Activated CD4-positive, alpha-beta T cell treated with anti-CD3 and anti-CD28 coated beads, Interleukin-2, amount 10 ng/mL, durations not matched to agents 7 days and 5 days (primary cell): Measurements from ENCODE around the gene WIPI1. TPM values are rescaled to one million over a fixed set of nuclear protein-coding genes. Genes with fewer than 3 reads are reported as not detected.
"Not testable (repeated sequence)": the region's sequence is repeated elsewhere in the genome, so short reads cannot be mapped to it uniquely, and the experiment has no call there.

Experiments used
- CTCF ChIA-PET: fragments of 350-600 bp; sonication (Branson Sonifier 250); formaldehyde crosslinking; loops from one replicate; lab custom pipeline; 2021; ENCODE audit warnings: antibody characterized with exemption; lab: Charles Lee
- POLR2A ChIA-PET: fragments of 350-600 bp; sonication (Branson Sonifier 250); formaldehyde crosslinking; loops from one replicate; lab custom pipeline; 2021; ENCODE audit warnings: antibody characterized with exemption; lab: Charles Lee
- DNase-seq: peaks from one replicate; pipeline ENCODE4 v3.0.0-alpha.2; 2020
- H3K27ac Mint-ChIP-seq: one replicate; pipeline ENCODE4 v1.8.0; 2021; ENCODE audit warnings: mild to moderate bottlenecking, moderate library complexity, mixed read lengths
- H3K27me3 Mint-ChIP-seq: one replicate; pipeline ENCODE4 v1.8.0; 2021; ENCODE audit warnings: mixed read lengths
- H3K36me3 Mint-ChIP-seq: one replicate; pipeline ENCODE4 v1.8.0; 2021; ENCODE audit warnings: low read depth, mixed read lengths
- H3K4me1 Mint-ChIP-seq: one replicate; pipeline ENCODE4 v1.8.0; 2021; ENCODE audit warnings: mixed read lengths
- H3K4me3 Mint-ChIP-seq: one replicate; pipeline ENCODE4 v1.8.0; 2021; ENCODE audit warnings: mild to moderate bottlenecking, moderate library complexity, mixed read lengths
- H3K9me3 Mint-ChIP-seq: one replicate; pipeline ENCODE4 v1.8.0; 2021; ENCODE audit warnings: mixed read lengths
- microRNA-seq: library from miRNA; unstranded; fragments of <30 nt; microRNA quantifications from one replicate; pipeline ENCODE4 v1.2.0, GENCODE V29; 2021; ENCODE audit warnings: borderline microRNAs expressed, borderline replicate concordance
- total RNA-seq, 2 experiments: library from RNA; stranded (reverse); gene quantifications; one replicate each; pipeline ENCODE4 v1.2.3, GENCODE V29; 2021

The WIPI1 gene
- total RNA-seq, 2 experiments from 2014 or later = 28.2 to 34.4 TPM

DNA sequence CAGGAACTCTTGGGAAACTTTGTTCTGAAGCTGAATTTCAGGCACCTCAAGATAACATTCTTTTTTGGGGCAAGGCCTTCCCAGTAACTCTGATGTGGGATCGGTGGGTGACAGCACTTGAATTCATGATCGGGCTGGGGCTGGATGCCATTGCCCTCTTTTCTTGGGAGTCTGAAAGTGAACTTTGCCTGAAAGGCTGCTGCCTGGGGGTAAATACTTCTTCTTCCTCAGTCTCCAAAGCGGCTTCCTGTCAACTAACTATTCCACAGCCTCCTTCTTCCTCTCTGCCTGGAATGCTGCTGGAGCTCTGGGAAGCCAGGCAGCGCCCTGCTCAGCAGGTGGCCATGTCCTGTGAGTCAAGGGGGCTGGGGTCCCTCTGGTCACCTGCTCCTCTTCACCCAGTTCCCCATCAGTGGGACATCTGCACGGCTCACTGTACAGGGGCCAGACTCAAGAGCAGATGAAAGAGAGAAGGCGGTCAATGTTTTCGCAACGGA is 79.5 kb downstream of the WIPI1 start:
- Mint-ChIP-seq H3K27me3 (no peaks in the 10 kb centered on the region), H3K4me3 (no peak overlapping the region), H3K4me1 (peaks cover 8% of the 10 kb centered on the region), H3K9me3 (no peaks in the 10 kb centered on the region), H3K36me3 (no peaks in the 10 kb centered on the region), H3K27ac (no peak overlapping the region)
- POLR2A ChIA-PET = no interaction called here
- CTCF ChIA-PET = interaction anchor here (0.6 to 1.2 kb wide), 2 partner anchors 14 to 34 kb away, joined by 3 read pairs; no protein-coding TSS in a partner anchor
- DNase-seq = no peak

DNA sequence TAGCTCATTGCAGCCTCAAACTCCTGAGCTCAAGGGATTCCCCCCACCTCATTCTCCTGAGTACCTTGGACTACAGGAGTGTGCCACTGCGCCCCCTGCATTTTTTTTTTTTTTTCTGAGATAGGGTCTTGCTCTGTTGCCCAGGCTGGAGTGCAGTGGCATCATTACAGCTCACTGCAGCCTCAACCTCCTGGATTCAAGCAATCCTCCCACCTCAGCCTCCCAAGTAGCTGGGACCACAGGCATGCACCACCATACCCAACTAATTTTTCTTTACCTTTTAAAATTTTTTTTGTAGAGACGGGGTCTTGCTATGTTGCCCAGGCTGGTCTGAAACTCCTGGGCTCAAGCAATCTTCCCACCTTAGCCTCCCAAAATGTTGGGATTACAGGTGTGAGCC is 81.1 kb downstream of the WIPI1 start:
- H3K4me3 Mint-ChIP-seq, H3K27me3 Mint-ChIP-seq, DNase-seq, H3K27ac Mint-ChIP-seq, H3K36me3 Mint-ChIP-seq, H3K4me1 Mint-ChIP-seq, H3K9me3 Mint-ChIP-seq, POLR2A ChIA-PET: not testable (repeated sequence)
- CTCF ChIA-PET = interaction anchor here (1.2 kb wide), 1 partner anchor 60 kb away, joined by 3 read pairs; no protein-coding TSS in a partner anchor

DNA sequence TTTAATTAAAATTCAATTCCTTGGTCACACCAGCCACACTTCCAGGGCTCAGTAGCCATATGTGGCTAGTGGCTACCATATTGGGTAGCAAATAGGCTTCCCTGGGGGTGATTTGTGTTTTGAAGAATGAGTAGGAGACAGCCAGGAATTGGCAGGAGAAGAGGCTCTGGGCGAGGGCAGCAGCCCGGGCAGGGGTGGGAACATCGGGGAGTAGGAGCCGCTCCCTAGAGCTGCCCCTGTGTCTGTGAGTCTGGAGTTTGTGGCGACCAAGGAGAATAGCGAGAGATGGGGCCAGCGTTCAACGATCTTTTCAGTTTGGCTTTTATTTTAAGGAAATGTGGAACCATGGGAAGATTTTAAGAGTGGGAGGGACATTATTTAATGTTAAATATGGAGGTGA is 81.7 kb downstream of the WIPI1 start:
- Mint-ChIP-seq H3K36me3 (no peaks in the 10 kb centered on the region), H3K9me3 (no peaks in the 10 kb centered on the region), H3K27me3 (no peaks in the 10 kb centered on the region), H3K27ac (no peak overlapping the region), H3K4me1 (no peaks in the 10 kb centered on the region), H3K4me3 (no peak overlapping the region)
- CTCF ChIA-PET = interaction anchor here (1.2 to 1.6 kb wide), 2 partner anchors 23 to 60 kb away, joined by 3 to 6 read pairs; no protein-coding TSS in a partner anchor
- POLR2A ChIA-PET = no interaction called here
- DNase-seq = no peak

Small RNA genes lying within 50 kb of the gene (microRNA-seq; reads per million reads assigned to microRNA genes)
- not detected for gene MIR635

Other genes starting within 250 kb of the WIPI1 start
- gene AMZ2, start 209.5 kb downstream of the WIPI1 start, total RNA-seq = 10 to 100 TPM; 72.5 to 82.3 TPM
- 1 to 10 TPM; 5.6 to 6.8 TPM for gene SLC16A6, start 166.4 kb downstream of the WIPI1 start, total RNA-seq
- gene ARSG, start 166.0 kb downstream of the WIPI1 start, total RNA-seq = 10 to 100 TPM; 11.7 to 13.8 TPM
- 100 to 1,000 TPM; 200 to 203 TPM for gene PRKAR1A, start 54.9 kb upstream of the WIPI1 start, total RNA-seq
- not detected for gene FAM20A, start 143.9 kb upstream of the WIPI1 start, total RNA-seq